Suprapubic skin (tissue), 3 donors: ENCODE results near the gene CLBA1.

Experiments used
- CTCF ChIP-seq, 2 donors: fragments of 200-600 bp in 1 of 2; fragments of 450-650 bp in 1 of 2; sonication (generic) in 1 of 2; IDR thresholded peaks; one replicate each; pipeline ENCODE4 v1.5.1; 2016 to 2019; ENCODE audit warnings: antibody characterized with exemption in 2 of 2, mild to moderate bottlenecking in 1 of 2, moderate library complexity in 1 of 2
- EP300 ChIP-seq: sonication (generic); formaldehyde crosslinking; IDR thresholded peaks from one replicate; pipeline ENCODE4 v1.6.1; 2017; ENCODE audit warnings: antibody characterized with exemption
- POLR2A ChIP-seq, 2 donors: fragments of 450-650 bp; IDR thresholded peaks; one replicate each; pipeline ENCODE4 v1.6.1; 2017; ENCODE audit warnings: antibody characterized with exemption in 2 of 2, mild to moderate bottlenecking in 2 of 2, moderate library complexity in 2 of 2

GRCh38 chr14:105015242-105015641, 29.7 kb downstream of the CLBA1 start:
- TF ChIP-seq CTCF (IDR thresholded peaks at IDR 0.05) (no peak), EP300 (no peak), POLR2A (IDR thresholded peaks at IDR 0.05) (no peak)
